Measurements from ENCODE around the gene CCT7.

CCT7 gene

DNA sequence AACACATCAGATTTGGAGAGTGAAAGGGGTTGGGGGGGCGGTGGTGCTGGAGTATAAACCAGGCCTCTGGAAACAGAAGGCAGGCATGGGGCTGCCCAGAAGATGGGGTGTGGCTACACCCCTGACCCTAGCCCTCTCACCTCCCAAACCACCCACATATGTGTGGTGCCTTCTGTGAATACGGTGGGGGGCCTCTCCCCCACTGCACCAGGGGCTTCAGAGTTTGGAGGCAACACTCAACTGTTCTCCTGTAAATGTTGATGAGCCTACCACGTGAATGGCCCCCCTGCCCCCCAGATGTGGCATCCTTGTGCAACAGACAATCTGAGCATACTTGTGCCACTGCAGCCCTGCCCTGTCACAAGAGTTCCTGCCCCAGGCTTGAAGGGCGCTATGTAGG is 30.7 kb downstream of the CCT7 start:
- Mint-ChIP-seq H3K27me3 (no peaks in the 10 kb centered on the region), H3K4me3 (no peak overlapping the region), H3K36me3 (ENCODE audit: low read depth) (peaks cover 62% of the 10 kb centered on the region), H3K4me1 (ENCODE audit: low read depth) (peaks cover 22% of the 10 kb centered on the region), H3K9me3 (no peaks in the 10 kb centered on the region), H3K27ac (no peak overlapping the region)
- DNase-seq, result no peak

DNA sequence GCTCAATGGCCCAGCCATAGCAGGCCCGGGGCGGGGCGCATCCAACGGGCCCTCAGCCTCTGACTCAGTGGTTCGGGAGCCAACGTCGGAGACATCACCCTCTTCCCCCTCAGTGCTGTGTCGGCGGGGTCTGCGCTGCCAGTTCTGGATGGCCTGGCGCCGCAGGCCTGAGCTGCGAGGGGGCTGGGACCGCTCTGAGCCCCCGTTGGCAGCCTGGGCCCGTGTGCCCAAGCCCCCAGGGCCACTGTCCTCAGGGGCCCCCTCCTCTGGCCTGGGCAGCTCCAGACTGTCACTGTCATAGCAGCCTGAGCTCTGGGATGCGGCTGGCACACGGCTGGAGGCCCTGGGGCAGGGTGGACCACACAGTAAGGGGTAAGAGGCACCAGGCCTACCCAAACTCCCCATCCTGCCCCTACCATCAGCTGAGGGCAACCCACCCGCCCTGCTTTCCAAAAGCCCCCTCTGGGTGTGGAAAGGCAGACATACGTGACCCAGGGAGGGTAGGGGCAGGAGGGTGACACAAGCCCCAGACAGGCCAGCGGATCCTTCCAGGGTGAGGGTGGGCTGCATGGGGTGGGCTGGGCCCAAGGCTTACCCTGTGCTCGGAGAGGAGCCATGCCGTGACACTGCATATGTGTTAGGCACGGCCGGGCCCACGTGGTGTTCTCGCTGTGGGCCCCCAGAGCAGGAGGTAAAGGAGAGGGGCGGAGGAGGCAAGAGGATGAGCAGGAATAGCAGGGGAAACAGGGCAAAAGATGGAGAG is 31.4 kb downstream of the CCT7 start:
- Mint-ChIP-seq H3K9me3 (no peaks in the 10 kb centered on the region), H3K4me1 (ENCODE audit: low read depth) (peaks cover 25% of the 10 kb centered on the region), H3K4me3 (no peak overlapping the region), H3K27me3 (no peaks in the 10 kb centered on the region), H3K36me3 (ENCODE audit: low read depth) (peaks cover 55% of the 10 kb centered on the region), H3K27ac (no peak overlapping the region)
- no peak for DNase-seq

DNA sequence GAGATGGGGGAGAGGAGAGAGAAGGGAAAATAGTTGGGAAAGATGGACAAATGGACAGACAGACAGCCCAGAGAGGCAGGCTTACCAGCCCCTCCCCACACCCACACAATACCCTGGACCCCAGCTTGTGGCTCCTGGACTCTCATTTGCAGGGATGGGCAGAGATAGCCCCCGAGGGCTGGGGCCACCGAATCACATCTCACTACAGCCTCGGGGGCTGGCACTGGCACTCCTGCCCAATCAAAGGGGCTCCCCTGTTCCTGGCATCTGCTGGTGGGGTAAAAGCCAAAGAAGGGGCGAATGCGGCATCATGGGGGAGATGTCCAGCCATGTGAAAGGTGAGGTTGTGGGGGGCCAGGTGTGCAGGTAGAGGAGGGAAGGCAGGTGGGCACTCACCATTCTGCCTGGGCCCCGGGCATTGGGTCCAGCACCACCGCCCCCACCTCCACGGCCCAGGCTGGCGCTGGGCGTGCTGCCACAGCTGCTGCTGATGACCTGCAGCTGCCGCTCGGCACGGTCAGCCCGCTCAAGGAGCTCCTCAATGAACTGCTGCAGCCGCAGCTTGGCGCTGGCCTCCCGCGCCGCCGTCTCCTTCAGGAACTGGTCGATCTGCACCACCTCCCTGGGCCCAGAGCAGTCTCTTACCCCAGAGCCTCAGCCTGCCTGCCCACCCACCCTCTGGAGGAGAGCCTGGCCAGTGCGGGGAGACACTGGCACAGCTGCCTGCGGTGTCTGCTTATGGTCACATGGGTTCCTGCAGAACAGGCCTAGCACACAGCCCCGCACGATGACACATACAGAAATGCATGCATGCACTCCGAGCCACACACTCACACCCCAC is 32.2 kb downstream of the CCT7 start:
- H3K27me3 Mint-ChIP-seq, result no peaks in the 10 kb centered on the region
- DNase-seq, result no peak
- H3K27ac Mint-ChIP-seq, result no peak overlapping the region
- H3K9me3 Mint-ChIP-seq, result no peaks in the 10 kb centered on the region
- H3K36me3 Mint-ChIP-seq (ENCODE audit: low read depth), result peaks cover 49% of the 10 kb centered on the region
- H3K4me3 Mint-ChIP-seq, result no peak overlapping the region
- H3K4me1 Mint-ChIP-seq (ENCODE audit: low read depth), result peaks cover 27% of the 10 kb centered on the region

- H3K27ac Mint-ChIP-seq, result no peak overlapping the region
- peaks cover 27% of the 10 kb centered on the region for H3K4me1 Mint-ChIP-seq (ENCODE audit: low read depth)
- no peak overlapping the region for H3K4me3 Mint-ChIP-seq
- H3K27me3 Mint-ChIP-seq, result no peaks in the 10 kb centered on the region
- no peaks in the 10 kb centered on the region for H3K9me3 Mint-ChIP-seq
- no peak for DNase-seq
- H3K36me3 Mint-ChIP-seq (ENCODE audit: low read depth), result peaks cover 44% of the 10 kb centered on the region
These were observed 32.9 kb downstream of the CCT7 start for GRCh38 chr2:73267008-73267407.

DNA sequence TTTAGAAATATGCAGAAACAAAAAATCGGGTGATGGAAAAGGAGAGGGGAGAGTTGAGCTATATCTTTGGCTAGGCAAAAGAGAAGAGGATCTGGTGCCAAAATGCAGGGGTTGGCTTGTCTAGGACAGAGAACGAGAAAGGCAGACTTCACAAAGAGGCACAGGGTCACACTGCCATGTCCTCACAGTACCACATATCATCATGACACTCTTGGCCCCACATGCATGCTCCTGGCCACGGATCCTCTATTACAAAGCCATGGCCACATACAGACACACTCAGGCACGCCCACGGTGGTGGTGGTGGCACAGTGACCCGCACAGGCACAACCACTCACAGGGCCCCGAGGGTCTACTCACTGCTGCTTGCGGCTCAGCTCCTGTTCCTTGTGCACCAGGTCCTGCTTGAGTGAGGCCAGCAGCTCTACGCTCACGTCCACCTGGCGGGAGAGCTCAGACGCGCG is 34.3 kb downstream of the CCT7 start:
- H3K9me3 Mint-ChIP-seq, result no peaks in the 10 kb centered on the region
- no peak for DNase-seq
- H3K4me3 Mint-ChIP-seq, result peak overlapping the region; percentile 44
- H3K27ac Mint-ChIP-seq, result peak overlapping the region; percentile 42
- peaks cover 27% of the 10 kb centered on the region for H3K4me1 Mint-ChIP-seq (ENCODE audit: low read depth)
- peaks cover 31% of the 10 kb centered on the region for H3K36me3 Mint-ChIP-seq (ENCODE audit: low read depth)
- H3K27me3 Mint-ChIP-seq, result no peaks in the 10 kb centered on the region

- Mint-ChIP-seq H3K4me1 (ENCODE audit: low read depth) (peaks cover 27% of the 10 kb centered on the region), H3K9me3 (no peaks in the 10 kb centered on the region), H3K4me3 (peak overlapping the region; percentile 44), H3K27ac (peak overlapping the region; percentile 31), H3K27me3 (no peaks in the 10 kb centered on the region), H3K36me3 (ENCODE audit: low read depth) (peaks cover 28% of the 10 kb centered on the region)
- DNase-seq, result peak; percentile 83
These were observed 35.0 kb downstream of the CCT7 start for GRCh38 chr2:73268830-73269685.

DNA sequence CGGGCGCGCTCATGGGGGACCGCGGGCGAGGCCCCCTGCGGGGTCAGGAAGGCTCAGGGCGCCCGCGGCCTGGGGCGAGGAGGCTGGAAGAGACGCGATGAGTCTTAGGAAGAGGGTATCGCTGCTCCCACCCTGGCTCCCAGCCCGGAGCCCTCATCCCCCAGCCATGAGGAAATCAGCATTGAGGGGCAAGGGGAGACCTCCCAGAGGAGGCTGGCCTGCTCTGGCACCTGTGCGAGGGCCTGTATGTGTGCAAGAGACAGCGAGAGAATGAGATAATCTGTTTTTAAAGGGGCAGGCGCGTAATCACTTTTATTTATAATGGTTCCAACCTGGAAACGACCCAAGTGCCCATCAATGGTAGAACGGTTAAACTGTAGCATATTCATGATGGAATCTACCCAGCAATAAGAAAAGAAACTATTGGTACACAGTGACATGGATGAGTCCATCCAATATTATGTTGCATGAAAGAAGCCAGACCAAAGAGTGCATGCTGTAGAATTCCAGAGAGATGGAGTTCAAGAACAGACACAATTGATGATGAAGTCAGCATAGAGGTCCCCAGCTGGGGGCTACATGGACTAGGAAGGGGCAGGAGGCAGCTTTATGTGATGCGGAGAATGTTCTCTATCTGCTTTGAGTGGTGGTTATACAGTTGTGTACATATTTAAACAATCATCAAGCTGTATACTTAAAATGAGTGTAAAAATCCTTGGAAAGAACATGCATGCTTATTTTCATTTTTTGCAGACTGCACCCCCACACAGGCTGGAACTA is 35.8 kb downstream of the CCT7 start:
- H3K4me3 Mint-ChIP-seq, result peak overlapping the region; percentile 63
- peaks cover 27% of the 10 kb centered on the region for H3K4me1 Mint-ChIP-seq (ENCODE audit: low read depth)
- peaks cover 27% of the 10 kb centered on the region for H3K36me3 Mint-ChIP-seq (ENCODE audit: low read depth)
- H3K27ac Mint-ChIP-seq, result no peak overlapping the region
- no peaks in the 10 kb centered on the region for H3K27me3 Mint-ChIP-seq
- H3K9me3 Mint-ChIP-seq, result no peaks in the 10 kb centered on the region
- no peak for DNase-seq

DNA sequence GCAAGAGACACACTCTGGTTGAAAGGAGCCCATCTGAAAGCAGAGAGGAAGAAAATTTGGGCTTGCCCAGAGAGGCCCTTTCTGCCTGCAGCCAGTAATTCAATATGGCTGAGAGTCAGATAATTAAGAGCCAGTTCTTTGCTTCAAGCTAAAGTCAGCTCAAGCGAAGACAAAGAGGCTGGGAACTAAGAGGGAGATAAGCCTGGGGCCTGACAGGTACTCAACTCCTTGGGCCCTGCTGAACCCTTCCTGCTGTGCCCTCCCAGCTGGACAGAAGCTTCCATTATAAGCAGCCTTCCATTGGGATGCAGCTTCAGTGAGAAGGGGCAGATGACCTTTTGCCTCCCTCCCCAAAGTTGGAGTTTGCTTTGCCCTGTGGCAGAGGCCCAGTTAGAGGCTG is 38.2 kb downstream of the CCT7 start:
- H3K27me3 Mint-ChIP-seq, result no peaks in the 10 kb centered on the region
- H3K4me3 Mint-ChIP-seq, result no peak overlapping the region
- peaks cover 31% of the 10 kb centered on the region for H3K36me3 Mint-ChIP-seq (ENCODE audit: low read depth)
- no peak overlapping the region for H3K27ac Mint-ChIP-seq
- peaks cover 21% of the 10 kb centered on the region for H3K4me1 Mint-ChIP-seq (ENCODE audit: low read depth)
- DNase-seq, result no peak
- no peaks in the 10 kb centered on the region for H3K9me3 Mint-ChIP-seq

DNA sequence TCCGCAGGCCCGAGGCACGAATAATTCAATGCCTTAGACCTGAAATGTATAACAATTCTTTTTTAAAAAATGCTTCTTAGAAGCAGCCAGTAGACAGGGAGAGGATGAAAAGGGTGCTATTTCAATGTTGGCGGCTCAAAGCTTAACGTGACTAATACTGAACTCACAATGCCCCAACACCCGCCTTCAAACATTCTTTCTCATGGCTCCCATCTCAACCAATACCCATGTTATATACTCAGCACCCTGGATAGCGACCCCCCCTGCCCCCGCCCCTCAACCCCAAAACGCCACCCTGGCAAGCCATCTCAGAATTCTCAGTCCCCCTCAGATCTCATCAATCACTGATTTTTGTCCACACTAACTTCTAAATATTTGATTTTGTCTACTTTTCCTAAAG is 45.7 kb downstream of the CCT7 start:
- no peak for DNase-seq
- Mint-ChIP-seq H3K4me3 (no peak overlapping the region), H3K27me3 (no peaks in the 10 kb centered on the region), H3K27ac (no peak overlapping the region), H3K4me1 (ENCODE audit: low read depth) (peaks cover 16% of the 10 kb centered on the region), H3K36me3 (ENCODE audit: low read depth) (peaks cover 59% of the 10 kb centered on the region), H3K9me3 (no peaks in the 10 kb centered on the region)

DNA sequence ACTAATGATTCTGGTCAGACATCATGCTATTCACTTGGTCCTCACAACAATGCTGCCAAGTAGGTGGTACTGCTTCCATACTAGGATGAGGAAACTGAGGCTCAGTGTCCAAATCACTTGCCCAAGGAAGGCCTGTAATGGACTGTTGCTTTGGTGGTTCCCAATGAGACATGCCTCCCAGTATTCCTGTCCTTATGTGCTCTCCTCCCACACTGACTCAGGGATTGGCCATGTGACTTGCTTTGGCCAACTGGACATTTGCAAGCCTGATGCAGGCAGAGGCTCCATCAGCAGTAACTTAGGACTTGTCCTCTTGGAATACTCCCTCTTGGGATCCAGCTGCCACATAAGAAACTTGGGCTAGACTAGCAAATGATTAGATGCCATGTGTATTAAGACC is 47.1 kb downstream of the CCT7 start:
- H3K9me3 Mint-ChIP-seq, result no peaks in the 10 kb centered on the region
- DNase-seq, result no peak
- H3K27me3 Mint-ChIP-seq, result no peaks in the 10 kb centered on the region
- H3K4me1 Mint-ChIP-seq (ENCODE audit: low read depth), result peaks cover 28% of the 10 kb centered on the region
- no peak overlapping the region for H3K27ac Mint-ChIP-seq
- H3K36me3 Mint-ChIP-seq (ENCODE audit: low read depth), result peaks cover 54% of the 10 kb centered on the region
- H3K4me3 Mint-ChIP-seq, result no peak overlapping the region

DNA sequence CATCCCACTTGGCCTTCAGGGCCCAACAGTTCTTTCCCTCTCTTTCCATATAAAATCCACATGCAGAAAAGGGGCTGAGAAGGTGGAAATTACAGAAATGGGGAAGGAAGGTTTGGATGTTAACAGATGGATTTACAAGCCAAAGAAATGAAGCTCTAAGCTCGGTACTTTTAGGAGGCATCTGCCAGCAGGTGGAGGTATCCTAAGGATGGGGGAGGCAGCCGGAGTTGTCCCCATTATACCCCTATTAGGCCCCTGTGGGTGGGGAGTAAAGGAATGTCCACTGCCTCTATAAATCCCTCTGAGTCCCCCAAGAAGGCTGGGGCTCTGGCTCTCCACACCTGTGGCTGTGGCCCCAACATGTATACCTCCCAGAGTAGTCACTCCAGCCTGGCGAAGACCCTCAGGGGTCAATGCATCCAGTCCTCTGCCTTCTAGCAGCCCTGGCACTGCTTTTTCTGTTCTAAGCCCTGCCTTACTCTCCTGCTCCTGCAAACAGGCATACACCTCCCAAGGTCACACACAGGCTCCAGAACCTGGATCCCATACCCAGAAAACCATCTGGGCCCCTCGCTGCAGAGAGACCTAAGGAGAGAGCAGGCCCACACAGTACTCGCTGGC is 48.9 kb downstream of the CCT7 start:
- DNase-seq, result no peak
- Mint-ChIP-seq H3K4me1 (ENCODE audit: low read depth) (peaks cover 28% of the 10 kb centered on the region), H3K9me3 (no peaks in the 10 kb centered on the region), H3K36me3 (ENCODE audit: low read depth) (peaks cover 40% of the 10 kb centered on the region), H3K27ac (peak overlapping the region; percentile 88), H3K4me3 (peak overlapping the region; percentile 88), H3K27me3 (peaks cover under 1% of the 10 kb centered on the region)

DNA sequence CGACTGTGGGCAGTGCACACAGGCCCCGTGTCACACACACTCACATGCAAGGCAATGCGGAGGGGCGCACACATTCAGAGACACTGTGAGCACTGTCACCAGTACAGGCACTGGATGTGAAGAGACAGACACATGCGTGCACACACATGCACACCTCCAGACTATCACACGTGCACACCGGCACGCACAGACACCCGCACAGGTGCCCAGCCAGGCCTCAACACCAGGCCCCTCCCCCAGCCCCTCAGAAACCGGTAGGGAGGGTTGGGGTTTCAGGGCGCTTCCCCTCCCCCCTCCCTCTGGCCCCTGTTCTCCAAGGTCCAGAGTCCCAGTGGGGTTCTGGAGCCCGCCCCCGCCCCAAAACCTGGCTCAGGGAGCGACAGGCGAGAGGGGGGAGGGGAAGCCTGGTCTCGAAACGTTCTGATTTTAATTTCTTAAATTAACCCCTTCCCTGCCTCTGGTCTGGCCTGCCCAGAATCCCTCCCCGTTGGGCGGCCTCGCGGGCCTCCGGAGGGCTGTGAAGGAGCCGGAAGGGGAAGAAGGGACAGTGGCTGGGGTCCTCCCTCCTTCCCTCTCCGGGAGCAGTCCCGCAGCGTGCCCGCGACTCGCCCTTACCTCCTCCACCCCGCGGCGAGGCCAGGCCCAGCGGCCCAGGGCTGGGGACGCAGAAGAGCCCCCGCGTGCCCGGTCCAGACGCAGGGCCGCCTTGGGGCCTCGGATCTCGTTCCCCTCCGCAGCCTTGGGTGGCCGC is 49.6 kb downstream of the CCT7 start:
- Mint-ChIP-seq H3K27me3 (peaks cover 6% of the 10 kb centered on the region), H3K4me1 (ENCODE audit: low read depth) (peaks cover 28% of the 10 kb centered on the region), H3K9me3 (no peaks in the 10 kb centered on the region), H3K36me3 (ENCODE audit: low read depth) (peaks cover 33% of the 10 kb centered on the region), H3K27ac (peak overlapping the region; percentile 88), H3K4me3 (peak overlapping the region; percentile 88)
- DNase-seq, result peak; percentile 60
